ENCODE data around the gene ELMOD2.

DNA sequence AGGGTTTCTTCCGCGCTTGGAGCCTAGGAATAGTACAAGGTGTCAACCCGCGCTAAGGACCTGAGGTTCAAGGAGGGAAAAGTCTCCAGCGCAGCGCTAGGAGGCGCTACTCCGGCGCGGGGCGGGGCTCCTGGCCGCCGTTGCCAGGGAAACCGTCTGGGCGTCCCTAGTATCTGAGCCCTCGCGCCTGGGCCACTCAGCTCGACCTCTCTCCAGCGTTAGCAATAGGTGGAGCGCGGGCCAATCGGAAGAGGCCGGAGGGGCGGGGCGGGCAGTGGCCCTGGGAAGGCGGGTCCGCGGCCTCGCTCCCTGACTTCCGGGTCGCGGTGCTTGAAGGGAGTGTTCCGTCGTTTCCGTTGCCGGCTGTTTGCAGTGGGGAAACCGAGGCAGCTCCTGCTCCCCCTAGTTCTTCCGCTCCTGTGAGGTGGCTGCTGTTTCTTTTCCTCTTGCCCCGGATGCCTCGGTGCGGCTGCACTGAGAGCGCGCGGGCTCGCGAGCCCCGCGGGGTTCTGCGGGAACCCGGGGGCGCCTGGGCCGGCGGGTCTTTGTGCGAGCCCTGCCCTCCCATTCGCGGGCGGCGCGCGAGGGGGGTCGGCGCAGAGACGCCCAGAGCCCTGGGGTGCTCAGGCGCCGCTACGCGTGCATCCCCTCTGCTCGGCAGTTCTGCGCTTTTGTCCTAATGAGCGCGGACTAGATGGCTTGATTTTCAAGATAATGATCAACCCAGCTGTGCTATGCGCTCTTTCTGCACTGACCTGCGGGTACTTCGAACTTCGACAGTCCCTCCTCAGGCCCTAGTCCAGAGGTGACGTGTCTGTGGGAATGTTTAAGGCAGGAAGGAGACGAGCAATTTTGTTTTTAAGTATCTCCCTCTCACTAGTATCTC, at the start of gene ELMOD2:
- TF ChIP-seq, protein P1, sequence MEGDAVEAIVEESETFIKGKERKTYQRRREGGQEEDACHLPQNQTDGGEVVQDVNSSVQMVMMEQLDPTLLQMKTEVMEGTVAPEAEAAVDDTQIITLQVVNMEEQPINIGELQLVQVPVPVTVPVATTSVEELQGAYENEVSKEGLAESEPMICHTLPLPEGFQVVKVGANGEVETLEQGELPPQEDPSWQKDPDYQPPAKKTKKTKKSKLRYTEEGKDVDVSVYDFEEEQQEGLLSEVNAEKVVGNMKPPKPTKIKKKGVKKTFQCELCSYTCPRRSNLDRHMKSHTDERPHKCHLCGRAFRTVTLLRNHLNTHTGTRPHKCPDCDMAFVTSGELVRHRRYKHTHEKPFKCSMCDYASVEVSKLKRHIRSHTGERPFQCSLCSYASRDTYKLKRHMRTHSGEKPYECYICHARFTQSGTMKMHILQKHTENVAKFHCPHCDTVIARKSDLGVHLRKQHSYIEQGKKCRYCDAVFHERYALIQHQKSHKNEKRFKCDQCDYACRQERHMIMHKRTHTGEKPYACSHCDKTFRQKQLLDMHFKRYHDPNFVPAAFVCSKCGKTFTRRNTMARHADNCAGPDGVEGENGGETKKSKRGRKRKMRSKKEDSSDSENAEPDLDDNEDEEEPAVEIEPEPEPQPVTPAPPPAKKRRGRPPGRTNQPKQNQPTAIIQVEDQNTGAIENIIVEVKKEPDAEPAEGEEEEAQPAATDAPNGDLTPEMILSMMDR (IDR thresholded peaks at IDR 0.05), result peak; percentile 86 to 99 (median 96)
- peak in 1 of 2 donors; percentile 81 for TF ChIP-seq POLR2A (IDR thresholded peaks at IDR 0.05)

All from heart left ventricle (tissue), 13 donors.